ENCODE data around the gene ZNF169.
"Not testable (repeated sequence)": the region's sequence is repeated elsewhere in the genome, so short reads cannot be mapped to it uniquely, and the experiment has no call there.

Gene ZNF169

DNA sequence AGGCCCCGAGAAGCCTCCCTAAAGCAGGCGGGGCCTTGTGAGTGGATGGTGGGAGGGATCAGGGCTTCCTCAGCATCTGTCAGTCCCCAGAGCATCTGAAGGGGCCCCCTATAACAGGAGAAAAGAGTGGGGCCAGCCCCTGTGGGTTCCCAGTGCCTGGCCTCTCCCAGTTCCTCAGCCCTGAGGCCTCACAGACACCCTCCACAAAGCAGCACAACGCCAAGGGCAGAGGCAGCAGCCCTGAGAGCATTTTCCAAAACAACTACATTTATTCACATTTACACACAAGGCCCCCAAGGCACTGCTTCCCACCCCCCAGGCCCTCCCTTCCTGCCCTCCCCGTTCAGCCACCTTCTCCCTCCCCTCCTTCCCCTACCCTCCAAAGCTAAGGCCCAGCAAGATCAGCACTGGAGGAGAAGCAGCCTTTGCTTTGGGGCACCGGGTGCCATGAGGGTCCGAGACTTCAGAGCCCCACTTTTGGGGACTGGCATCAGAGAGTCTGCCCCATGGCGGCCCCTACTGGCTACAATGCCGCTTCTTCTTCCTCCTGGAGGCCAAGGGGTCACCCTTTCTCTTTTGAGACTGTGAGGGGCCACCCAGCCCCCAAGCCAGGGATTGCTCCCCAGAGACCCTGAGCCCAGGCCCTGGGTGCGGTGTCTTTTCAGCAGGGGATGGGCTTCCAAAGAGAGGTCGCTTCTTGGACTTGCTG lies 59.0 kb downstream of the ZNF169 start:
- not testable (repeated sequence) for H3K27me3 ChIP-seq (replicated peaks; ENCODE audit: control insufficient read depth, insufficient read depth, low read length); H3K36me3 ChIP-seq (ENCODE audit: control insufficient read depth, insufficient read depth, low read length); DNase-seq (ENCODE audit: extremely low read depth, insufficient read length); H3K4me3 ChIP-seq (replicated peaks; ENCODE audit: low read depth, low read length)

DNA sequence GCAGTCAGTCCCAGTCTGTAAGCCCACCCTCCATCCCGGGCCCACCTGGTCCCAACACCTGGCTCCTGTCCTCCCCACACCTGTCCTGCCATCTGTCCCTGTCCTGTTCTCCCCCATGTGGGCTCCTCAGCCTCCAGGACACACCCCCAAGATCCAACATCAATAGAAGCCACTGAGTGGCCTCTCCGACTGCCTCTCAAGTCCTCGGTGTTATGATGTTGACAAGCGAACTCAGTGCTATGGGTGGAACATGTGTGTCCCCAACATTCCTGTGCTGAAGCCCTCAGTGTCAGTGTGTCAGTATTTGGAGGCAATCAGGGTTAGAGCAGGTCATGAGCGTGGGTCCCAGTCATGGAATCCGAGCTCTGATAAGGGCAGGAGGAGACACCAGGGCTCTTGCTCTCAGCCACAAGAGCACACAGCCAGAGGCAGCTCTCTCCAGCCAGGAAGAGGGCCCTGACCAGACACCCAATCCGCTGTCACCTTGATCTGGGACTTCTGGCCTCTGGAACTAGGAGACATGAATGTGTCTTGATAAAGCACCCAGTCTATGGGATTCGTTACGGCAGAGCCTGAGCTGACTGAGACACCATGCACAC lies 63.3 kb downstream of the ZNF169 start:
- not testable (repeated sequence) for DNase-seq (ENCODE audit: extremely low read depth, insufficient read length); H3K27me3 ChIP-seq (replicated peaks; ENCODE audit: control insufficient read depth, insufficient read depth, low read length); H3K36me3 ChIP-seq (ENCODE audit: control insufficient read depth, insufficient read depth, low read length); H3K4me3 ChIP-seq (replicated peaks; ENCODE audit: low read depth, low read length)

DNA sequence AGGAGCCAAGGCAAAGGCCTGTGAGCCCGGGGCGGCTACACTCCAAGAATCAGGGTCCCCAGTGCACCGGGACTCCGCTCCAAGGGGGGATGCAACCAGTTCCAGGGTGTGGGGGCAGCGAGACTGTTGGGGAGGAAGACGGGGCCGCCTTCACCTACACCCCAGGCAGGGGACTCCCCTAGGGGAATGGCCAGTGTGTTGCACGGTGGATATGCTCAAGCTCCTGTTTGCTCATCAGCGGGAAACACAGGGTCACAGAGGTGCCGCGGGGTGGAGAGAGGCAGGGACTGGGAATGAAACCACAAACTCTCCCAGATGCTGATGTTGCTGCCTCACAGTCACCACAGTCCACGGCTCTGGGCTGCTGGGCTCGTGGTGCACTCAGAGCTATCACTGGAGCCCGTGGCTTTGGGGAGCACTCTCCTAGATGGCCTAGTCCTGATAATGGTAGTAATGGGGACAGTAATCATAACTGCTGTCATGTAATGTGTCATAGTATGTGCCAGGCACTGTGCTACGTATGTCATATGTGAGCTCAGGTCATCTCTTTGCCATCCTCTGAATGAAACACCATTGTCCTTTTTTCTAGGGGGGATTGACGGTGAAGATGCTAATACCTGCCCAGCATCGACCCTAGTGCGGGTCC lies 64.2 kb downstream of the ZNF169 start:
- not testable (repeated sequence) for DNase-seq (ENCODE audit: extremely low read depth, insufficient read length); H3K27me3 ChIP-seq (replicated peaks; ENCODE audit: control insufficient read depth, insufficient read depth, low read length); H3K36me3 ChIP-seq (ENCODE audit: control insufficient read depth, insufficient read depth, low read length); H3K4me3 ChIP-seq (replicated peaks; ENCODE audit: low read depth, low read length)

DNA sequence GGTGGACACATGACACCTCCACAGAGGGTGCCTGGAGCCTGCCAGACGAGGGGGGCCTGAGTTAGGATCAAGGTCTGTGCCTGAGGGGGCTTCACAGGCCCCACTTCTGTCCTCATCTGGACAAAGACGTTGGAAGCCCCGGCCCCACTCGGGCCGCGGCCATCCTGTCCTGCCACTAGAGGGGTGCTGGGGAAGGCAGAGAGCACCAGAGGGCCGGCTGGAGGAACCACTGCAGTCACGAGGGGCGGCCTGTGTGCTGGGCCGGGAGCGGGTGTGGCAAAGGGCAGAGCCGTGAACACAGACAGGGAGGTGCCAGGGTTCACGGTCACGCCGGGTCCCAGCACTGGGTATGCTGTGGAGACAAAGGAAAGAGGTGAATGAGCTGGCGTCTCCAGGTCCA lies 66.5 kb downstream of the ZNF169 start:
- H3K36me3 ChIP-seq (ENCODE audit: control insufficient read depth, insufficient read depth, low read length); H3K27me3 ChIP-seq (replicated peaks; ENCODE audit: control insufficient read depth, insufficient read depth, low read length); DNase-seq (ENCODE audit: extremely low read depth, insufficient read length); H3K4me3 ChIP-seq (replicated peaks; ENCODE audit: low read depth, low read length): not testable (repeated sequence)

DNA sequence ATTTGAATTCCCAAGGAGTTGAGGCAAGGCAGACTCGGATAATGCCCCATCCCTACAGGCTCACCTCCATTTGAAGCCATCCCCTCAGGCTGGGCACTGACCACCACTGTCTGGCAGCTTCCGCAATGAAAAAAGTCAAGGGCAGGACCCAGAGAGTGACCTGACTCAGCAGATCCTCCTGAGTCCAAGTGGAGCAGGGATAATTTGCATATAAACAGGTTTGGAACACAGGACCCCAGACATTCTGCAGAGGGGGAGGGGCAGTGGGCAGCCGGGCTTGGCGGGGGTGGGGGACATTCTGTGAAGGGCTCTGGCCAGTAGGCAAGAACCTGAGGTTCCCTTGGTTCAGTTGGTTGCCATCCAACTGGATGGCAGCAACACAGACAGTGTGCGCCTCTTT lies 69.4 kb downstream of the ZNF169 start, which contains the start of gene NUTM2F:
Gene NUTM2F (minus strand): TSS at position 101 of the 400 bp plus-strand sequence. CDS start 21 bp downstream, at position 80.
- H3K4me3 ChIP-seq (replicated peaks; ENCODE audit: low read depth, low read length); DNase-seq (ENCODE audit: extremely low read depth, insufficient read length); H3K27me3 ChIP-seq (replicated peaks; ENCODE audit: control insufficient read depth, insufficient read depth, low read length); H3K36me3 ChIP-seq (ENCODE audit: control insufficient read depth, insufficient read depth, low read length): not testable (repeated sequence)

DNA sequence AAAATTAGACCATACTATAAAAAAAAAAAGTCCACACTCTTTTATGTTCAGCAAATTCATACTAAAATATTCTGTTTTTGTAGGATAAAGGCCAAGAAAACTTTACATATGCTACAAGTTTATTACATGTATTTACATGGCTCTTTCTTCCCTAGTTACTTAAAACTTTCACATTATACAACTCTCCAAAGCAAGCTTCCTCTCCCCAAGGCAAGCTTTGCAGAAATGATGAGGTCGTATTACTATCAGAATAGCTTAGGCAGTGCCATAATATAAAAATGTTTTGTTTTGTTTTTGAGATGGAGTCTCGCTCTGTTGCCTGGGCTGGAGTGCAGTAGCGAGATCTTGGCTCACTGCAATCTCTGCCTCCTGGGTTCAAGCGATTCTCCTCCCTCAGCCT lies 77.3 kb downstream of the ZNF169 start:
- not testable (repeated sequence) for H3K36me3 ChIP-seq (ENCODE audit: control insufficient read depth, insufficient read depth, low read length); H3K27me3 ChIP-seq (replicated peaks; ENCODE audit: control insufficient read depth, insufficient read depth, low read length); H3K4me3 ChIP-seq (replicated peaks; ENCODE audit: low read depth, low read length); DNase-seq (ENCODE audit: extremely low read depth, insufficient read length)

DNA sequence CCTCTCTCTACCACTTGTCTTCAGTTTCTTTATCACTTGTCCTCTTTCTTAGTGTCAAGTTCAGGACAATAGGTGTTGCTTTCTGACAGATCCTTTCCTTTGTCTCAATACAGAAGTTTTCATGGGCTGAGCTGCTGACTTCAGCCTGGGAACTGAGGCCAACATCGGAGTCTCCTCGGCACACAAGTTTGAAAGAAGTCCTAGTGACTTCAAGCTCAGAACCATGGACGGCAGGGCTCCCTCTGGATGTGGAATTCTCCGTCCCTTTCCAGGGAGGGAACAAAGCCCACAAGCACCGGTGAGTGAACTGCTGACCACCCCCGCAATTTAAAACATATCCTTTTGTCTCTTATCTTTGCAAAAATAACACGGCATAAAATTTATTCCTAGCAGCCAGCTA lies 79.6 kb downstream of the ZNF169 start:
- not testable (repeated sequence) for H3K4me3 ChIP-seq (replicated peaks; ENCODE audit: low read depth, low read length); H3K36me3 ChIP-seq (ENCODE audit: control insufficient read depth, insufficient read depth, low read length); H3K27me3 ChIP-seq (replicated peaks; ENCODE audit: control insufficient read depth, insufficient read depth, low read length); DNase-seq (ENCODE audit: extremely low read depth, insufficient read length)

DNA sequence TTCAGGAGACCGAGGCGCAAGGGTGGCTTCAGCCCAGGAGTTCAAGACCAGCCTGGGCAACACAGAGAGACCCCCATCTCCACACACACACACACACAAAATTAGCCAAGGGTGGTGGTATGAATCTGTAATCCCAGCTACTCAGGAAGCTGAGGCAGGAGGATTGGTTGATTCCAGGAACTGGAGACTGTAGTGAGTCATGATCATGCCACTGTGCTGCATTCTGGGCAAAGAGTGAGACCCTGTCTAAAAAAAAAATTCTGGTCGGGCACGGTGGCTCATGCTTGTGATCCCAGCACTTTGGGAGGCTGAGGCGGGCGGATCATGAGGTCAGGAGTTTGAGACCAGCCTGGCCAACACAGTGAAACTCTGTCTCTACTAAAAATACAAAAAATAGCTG lies 80.6 kb downstream of the ZNF169 start:
- not testable (repeated sequence) for H3K4me3 ChIP-seq (replicated peaks; ENCODE audit: low read depth, low read length); DNase-seq (ENCODE audit: extremely low read depth, insufficient read length); H3K27me3 ChIP-seq (replicated peaks; ENCODE audit: control insufficient read depth, insufficient read depth, low read length); H3K36me3 ChIP-seq (ENCODE audit: control insufficient read depth, insufficient read depth, low read length)

DNA sequence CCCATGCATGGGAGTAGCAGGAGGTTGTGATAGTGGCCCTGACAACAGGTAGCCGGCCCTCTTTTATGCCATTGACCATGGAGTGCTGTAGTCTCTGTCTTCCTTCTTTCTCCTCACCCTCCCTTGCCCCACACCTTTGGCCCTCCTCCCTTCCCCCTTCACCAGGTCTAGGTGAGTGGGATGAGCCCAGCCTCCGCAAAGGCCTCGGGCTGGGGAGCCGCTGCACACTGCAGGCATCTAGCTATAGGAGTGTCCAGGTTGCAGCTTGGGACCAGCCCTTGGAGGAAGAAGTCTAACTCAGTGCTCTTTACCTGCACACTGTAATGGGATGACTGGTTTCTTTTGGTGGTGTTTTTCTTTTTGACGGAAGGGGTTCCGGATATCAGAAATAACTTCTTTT lies 81.7 kb downstream of the ZNF169 start:
- H3K4me3 ChIP-seq (replicated peaks; ENCODE audit: low read depth, low read length); H3K36me3 ChIP-seq (ENCODE audit: control insufficient read depth, insufficient read depth, low read length); DNase-seq (ENCODE audit: extremely low read depth, insufficient read length); H3K27me3 ChIP-seq (replicated peaks; ENCODE audit: control insufficient read depth, insufficient read depth, low read length): not testable (repeated sequence)

DNA sequence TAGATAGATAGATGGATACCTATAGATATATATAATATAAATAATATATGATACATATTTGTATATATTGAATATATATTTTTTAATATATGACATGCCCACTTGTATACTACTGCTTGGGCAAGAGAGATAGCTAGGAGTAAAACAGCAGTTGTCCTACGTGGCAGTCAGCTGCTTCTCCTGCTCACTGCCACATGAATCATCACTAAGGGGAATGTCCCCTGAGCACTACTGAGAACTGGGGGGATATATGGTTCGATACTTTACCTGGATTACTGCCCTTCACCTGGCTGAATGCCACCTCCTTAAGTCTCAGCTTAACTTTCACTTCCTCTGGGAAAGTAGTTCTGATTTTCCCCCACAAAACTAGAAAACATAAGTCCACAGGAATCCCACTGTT lies 82.6 kb downstream of the ZNF169 start:
- not testable (repeated sequence) for H3K4me3 ChIP-seq (replicated peaks; ENCODE audit: low read depth, low read length); DNase-seq (ENCODE audit: extremely low read depth, insufficient read length); H3K36me3 ChIP-seq (ENCODE audit: control insufficient read depth, insufficient read depth, low read length); H3K27me3 ChIP-seq (replicated peaks; ENCODE audit: control insufficient read depth, insufficient read depth, low read length)

DNA sequence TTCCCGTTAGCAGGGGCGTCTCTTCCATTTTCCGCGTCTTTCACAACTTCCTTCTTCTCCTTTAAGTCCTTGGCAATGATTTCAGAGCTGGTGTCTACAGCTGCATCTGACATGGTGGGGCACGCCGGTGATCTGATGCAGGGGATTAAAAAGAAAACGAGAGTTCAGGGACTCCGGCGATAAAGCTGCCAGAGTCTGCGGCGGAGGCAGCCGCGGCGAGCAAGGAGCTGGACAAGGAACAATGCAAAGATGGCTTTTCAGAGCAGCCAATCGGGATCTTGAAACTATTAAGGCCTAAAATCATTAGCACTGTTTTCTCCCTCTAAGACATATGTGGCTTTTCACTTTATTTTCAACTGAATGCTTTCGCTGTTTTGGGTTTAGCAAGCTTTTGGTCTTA lies 88.4 kb downstream of the ZNF169 start:
- not testable (repeated sequence) for DNase-seq (ENCODE audit: extremely low read depth, insufficient read length); H3K27me3 ChIP-seq (replicated peaks; ENCODE audit: control insufficient read depth, insufficient read depth, low read length); H3K4me3 ChIP-seq (replicated peaks; ENCODE audit: low read depth, low read length); H3K36me3 ChIP-seq (ENCODE audit: control insufficient read depth, insufficient read depth, low read length)

DNA sequence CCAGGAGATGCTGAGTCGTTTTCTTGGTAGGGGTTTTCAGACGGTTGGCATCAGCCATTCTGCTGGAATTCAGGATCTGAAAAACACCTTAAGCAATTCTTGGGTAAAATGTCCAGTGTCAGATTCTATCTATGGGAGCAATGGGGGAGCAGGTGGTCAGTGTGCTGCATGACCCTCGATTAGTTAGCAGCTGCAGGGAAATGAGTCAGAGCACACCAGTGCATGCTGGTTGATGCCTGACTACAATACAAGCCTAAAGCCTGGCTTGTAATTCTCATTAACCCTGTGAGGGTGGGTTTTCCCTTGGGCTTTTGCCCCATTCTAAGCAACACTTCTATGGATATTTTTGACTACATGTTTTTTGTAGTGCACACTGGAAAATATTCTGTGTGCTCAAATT lies 89.7 kb downstream of the ZNF169 start:
- not testable (repeated sequence) for H3K4me3 ChIP-seq (replicated peaks; ENCODE audit: low read depth, low read length); DNase-seq (ENCODE audit: extremely low read depth, insufficient read length); H3K36me3 ChIP-seq (ENCODE audit: control insufficient read depth, insufficient read depth, low read length); H3K27me3 ChIP-seq (replicated peaks; ENCODE audit: control insufficient read depth, insufficient read depth, low read length)

Measured in GM06990 (cell line).